Ovary (tissue), 3 donors: Measurements from ENCODE around the gene HCN2.

Source experiments
- POLR2A ChIP-seq: fragments of 450-650 bp; IDR thresholded peaks from one replicate; pipeline ENCODE4 v1.6.1; 2017; ENCODE audit warnings: antibody characterized with exemption, mild to moderate bottlenecking, moderate library complexity
- TF ChIP-seq, protein P1 (sequence below), 3 donors: fragments of 450-650 bp in 2 of 3; fragments of 200-600 bp in 1 of 3; IDR thresholded peaks; one replicate each; pipeline versions ENCODE4 v1.5.1 to v1.8.0; 2016 to 2022; ENCODE audit warnings: antibody characterized with exemption in 3 of 3, mild to moderate bottlenecking in 1 of 3
- donor health status: DM: no; HTN: no; CAD: no.

DNA sequence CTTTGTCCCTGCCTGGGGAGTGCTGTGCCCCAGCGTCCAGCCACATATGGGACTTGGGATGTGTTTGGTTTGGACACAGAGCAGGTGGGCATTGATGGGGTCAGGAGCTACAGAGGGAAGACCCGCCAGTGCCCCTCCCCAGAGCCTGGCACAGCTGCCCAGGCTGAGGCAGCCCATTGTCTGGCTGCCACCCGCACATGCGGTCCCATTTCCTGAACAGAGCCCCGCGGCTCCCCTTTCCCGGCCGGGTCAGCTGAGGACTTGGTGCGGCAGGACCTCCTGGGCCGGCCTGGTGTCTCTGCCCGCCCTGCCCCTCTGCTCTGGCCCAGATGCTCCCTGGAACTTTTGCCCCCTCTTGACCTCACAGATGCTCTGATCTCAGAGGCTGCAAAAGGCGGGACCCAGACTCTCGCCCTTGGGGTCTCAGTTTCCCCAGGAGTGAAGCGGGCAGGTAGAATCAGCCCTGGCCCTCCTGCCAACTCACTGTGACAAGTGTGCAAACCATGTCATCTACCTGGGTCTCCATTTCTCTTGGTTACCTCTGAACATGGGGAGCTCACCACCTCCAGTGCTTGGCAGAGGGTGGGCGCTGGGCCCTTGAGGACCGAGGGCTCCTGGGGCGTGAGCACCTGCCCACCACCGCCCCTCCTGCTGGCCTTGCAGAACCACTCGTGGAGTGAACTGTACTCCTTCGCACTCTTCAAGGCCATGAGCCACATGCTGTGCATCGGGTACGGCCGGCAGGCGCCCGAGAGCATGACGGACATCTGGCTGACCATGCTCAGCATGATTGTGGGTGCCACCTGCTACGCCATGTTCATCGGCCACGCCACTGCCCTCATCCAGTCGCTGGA, 17.8 kb downstream of the HCN2 start:
- TF ChIP-seq, protein P1, sequence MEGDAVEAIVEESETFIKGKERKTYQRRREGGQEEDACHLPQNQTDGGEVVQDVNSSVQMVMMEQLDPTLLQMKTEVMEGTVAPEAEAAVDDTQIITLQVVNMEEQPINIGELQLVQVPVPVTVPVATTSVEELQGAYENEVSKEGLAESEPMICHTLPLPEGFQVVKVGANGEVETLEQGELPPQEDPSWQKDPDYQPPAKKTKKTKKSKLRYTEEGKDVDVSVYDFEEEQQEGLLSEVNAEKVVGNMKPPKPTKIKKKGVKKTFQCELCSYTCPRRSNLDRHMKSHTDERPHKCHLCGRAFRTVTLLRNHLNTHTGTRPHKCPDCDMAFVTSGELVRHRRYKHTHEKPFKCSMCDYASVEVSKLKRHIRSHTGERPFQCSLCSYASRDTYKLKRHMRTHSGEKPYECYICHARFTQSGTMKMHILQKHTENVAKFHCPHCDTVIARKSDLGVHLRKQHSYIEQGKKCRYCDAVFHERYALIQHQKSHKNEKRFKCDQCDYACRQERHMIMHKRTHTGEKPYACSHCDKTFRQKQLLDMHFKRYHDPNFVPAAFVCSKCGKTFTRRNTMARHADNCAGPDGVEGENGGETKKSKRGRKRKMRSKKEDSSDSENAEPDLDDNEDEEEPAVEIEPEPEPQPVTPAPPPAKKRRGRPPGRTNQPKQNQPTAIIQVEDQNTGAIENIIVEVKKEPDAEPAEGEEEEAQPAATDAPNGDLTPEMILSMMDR (IDR thresholded peaks at IDR 0.05) = no peak
- no peak for TF ChIP-seq POLR2A
